Measurements from ENCODE around the gene ITGA1.
A peak's percentile ranks its signal among the peaks of the same experiment; 100 is the strongest.
"Not testable (repeated sequence)": the region's sequence is repeated elsewhere in the genome, so short reads cannot be mapped to it uniquely, and the experiment has no call there.

Gene ITGA1

DNA sequence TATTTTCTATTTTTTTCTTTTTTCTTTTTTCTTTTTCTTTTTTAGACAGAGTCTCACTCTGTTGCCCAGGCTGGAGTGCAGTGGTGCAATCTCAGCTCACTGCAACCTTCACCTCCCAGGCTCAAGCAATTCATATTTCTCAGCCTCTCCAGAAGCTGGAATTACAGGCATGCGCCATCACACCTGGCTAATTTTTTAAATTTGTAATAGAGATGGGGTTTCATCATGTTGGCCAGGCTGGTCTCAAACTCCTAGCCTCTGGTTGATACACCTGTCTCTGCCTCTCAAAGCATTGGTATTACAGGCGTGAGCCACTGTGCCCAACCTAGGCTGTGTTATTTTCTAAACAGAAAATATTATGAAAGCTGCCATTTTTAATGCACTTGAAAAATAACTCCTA lies 78.3 kb downstream of the ITGA1 start:
- DNase-seq (ENCODE audit: low read depth) = not testable (repeated sequence)

GRCh38 chr5:52867809-52868208 lies 80.1 kb downstream of the ITGA1 start:
- DNase-seq (ENCODE audit: low read depth) = no peak

GRCh38 chr5:52868417-52868816 lies 80.7 kb downstream of the ITGA1 start:
- no peak for DNase-seq (ENCODE audit: low read depth)

DNA sequence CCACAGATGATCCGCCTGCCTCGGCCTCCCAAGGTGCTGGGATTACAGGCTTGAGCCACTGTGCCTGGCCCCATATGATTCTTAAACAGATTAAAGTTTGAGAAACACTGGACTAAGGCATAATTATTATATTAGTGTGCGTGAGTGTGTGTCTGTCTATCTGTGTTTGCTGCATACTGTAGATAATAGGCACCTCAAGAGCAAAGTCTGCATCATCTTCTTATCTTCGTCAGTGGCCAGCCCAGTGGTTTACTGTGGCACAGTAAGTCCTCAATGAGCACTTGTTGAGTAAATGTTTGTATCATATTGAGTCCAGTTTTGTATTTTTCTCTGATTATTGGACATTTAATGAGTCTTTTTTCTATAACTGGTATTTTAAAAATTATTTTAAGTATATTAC lies 81.7 kb downstream of the ITGA1 start:
- DNase-seq (ENCODE audit: low read depth) = no peak

DNA sequence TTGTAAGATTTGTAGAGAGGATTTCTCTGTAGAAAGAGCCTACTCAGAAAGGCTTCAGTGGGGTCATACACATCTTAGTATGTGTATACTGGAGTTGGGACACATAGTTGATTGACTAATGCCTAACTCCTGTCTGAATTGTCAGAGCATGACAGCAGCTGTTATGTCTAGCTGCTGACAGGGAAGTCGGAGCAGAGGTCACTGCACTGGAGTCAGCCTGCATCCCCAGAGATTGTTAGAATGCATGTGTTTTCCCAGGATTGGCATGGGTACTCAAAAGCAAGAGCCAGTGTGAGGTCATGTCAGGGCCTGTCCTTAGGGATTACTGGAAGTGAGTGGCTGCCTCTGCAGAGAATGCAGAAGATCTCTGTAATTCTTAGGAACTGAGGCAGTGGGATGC lies 82.7 kb downstream of the ITGA1 start:
- DNase-seq (ENCODE audit: low read depth) = no peak

DNA sequence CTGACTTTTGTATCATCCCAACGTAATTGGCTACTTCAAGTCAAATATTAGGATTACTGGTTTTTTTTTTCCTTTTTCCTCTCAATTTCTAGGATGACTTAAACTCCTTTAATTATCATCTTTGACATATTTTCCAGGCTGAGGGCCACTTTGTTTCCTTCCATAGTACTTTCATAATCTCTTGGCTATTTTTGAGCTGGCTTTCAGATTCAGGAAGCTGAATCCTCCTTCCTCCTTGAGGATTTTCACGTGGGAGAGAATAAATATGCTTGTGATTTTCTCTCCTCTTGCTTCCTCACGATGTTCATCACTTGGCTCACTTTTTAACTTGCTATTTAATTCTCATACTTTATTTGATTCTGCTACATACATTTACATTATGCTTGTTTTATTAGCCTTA lies 88.1 kb downstream of the ITGA1 start:
- DNase-seq (ENCODE audit: low read depth) = no peak

- no peak for DNase-seq (ENCODE audit: low read depth)
These were observed 88.7 kb downstream of the ITGA1 start for GRCh38 chr5:52876456-52876855.

- DNase-seq (ENCODE audit: low read depth) = no peak
These were observed 90.9 kb downstream of the ITGA1 start for GRCh38 chr5:52878656-52879055.

DNA sequence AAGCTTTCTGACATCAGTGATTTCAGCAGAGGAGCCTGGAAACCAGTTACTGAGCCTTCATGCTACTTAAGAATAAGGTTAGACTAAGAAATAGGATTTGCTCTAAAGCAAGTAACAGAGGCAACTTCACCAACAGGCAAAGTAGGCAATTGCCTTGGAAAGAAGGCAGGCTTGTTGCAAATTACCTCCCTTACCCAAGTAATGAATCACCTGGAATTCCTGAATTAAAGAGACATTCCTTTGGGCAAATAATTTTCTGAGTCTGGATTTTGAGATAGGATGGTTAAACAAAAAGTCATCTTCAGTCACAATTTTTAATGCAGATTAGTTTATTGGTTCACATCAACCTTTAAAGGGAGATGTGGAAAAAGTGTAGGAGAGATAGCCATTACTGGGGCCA lies 92.8 kb downstream of the ITGA1 start:
- DNase-seq (ENCODE audit: low read depth) = no peak

- no peak for DNase-seq (ENCODE audit: low read depth)
These were observed 93.8 kb downstream of the ITGA1 start for GRCh38 chr5:52881468-52881867.

DNA sequence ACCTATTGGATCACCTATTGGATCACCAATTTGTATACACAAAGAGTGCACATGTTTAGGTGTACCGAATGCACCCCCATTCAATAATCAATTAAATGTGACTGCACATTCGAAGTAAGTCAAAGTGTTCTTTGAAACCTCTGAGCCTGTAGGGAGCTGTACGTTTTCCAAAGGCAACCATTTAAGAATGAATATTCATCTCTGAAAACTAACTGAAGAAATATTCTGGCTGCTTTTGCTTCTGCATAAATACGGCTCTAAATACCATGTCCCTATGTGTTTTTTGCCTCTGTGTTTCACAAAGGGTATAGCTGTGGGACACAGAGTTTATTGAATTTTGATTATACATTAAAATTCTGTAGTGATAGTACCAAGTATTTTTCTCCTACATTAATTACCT lies 95.4 kb downstream of the ITGA1 start:
- no peak for DNase-seq (ENCODE audit: low read depth)

- DNase-seq (ENCODE audit: low read depth) = no peak
These were observed 96.7 kb downstream of the ITGA1 start for GRCh38 chr5:52884453-52884852.

- DNase-seq (ENCODE audit: low read depth) = no peak
These were observed 97.9 kb downstream of the ITGA1 start for GRCh38 chr5:52885614-52886013.

- no peak for DNase-seq (ENCODE audit: low read depth)
These were observed 98.5 kb downstream of the ITGA1 start for GRCh38 chr5:52886206-52886605.

- DNase-seq (ENCODE audit: low read depth) = no peak
These were observed 99.3 kb downstream of the ITGA1 start for GRCh38 chr5:52887066-52887465.

- DNase-seq (ENCODE audit: low read depth) = no peak
These were observed 100.6 kb downstream of the ITGA1 start for GRCh38 chr5:52888363-52888762.

GRCh38 chr5:52892242-52892878 lies 104.6 kb downstream of the ITGA1 start:
- no peak for DNase-seq (ENCODE audit: low read depth)

GRCh38 chr5:52893105-52893504 lies 105.4 kb downstream of the ITGA1 start:
- DNase-seq (ENCODE audit: low read depth) = peak; percentile 24

DNA sequence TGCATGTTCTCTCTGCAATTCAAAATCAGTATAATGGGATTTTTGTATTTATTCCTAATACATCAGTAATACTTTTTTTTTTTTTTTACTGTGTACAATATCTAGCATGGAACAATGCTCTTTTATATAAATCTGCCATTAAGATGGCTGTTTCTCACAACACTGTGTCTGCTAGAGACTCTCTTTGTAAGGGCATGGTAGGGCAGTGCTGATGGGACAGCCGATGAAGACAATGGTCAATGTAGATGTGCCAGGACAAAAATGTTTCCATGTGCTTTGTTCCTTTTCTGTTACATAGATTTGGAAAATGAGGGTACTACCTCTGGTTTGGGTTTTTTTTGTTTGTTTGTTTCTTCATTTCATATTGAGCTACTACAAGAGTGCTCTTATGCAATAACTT lies 106.1 kb downstream of the ITGA1 start:
- DNase-seq (ENCODE audit: low read depth) = no peak

DNA sequence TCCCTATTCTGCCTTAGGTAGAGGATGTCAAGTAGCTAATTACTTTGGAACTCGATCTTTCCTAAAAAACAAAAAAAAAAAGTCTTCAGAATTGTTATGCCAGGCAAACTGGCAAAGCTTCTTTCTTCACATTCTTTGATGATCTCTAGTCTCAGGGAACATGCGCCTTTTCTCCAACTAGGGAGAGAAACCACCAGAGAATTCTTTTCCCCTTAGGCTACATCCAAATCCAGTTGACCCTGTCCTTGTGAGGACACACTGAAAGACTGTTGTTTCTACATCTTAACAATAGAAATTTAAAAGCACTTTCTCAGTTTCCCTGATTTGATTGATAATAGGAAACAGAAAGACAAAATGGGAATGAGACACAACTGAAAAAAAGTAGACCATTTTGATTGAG lies 106.7 kb downstream of the ITGA1 start:
- no peak for DNase-seq (ENCODE audit: low read depth)

DNA sequence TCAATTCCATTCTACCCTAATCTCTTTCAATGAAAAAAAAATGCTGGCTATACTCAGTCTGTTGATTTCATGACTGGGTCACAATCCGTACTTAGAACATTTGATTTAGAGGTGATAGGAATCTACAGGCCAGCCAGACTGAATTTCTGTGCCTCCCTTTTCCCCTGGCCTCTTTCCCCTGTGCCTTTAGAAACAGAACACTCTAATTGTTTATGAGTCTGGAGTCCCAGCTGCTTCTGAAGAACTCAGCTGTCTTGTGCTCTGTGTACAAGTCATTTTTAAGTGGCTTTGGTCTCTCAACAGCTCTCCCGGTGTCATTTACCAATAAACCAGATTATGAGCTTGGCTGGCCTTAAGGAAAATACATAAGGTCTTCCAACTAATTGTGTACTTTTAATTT lies 107.4 kb downstream of the ITGA1 start:
- DNase-seq (ENCODE audit: low read depth) = no peak

- DNase-seq (ENCODE audit: low read depth) = no peak
These were observed 108.1 kb downstream of the ITGA1 start for GRCh38 chr5:52895572-52896413.

- no peak for DNase-seq (ENCODE audit: low read depth)
These were observed 109.0 kb downstream of the ITGA1 start for GRCh38 chr5:52896534-52897237.

All from fibroblast of the conjunctiva (primary cell).